ENCODE data around the gene MATN4. TPM values are rescaled to one million over a fixed set of nuclear protein-coding genes. Genes with fewer than 3 reads are reported as not detected.

The MATN4 gene
- total and polyA plus RNA-seq, 12 donors, result 0.06 to 0.28 (median 0.24) TPM; not detected in 9

GRCh38 chr20:45268531-45268930 is 39.6 kb downstream of the MATN4 start:
- no peaks in the 10 kb centered on the region for H3K9me3 ChIP-seq
- no peaks in the 10 kb centered on the region for H3K4me1 ChIP-seq
- WGBS, 2 donors, result 76 to 79% methylated on average over 3 of the region's 3 CpGs
- peaks cover 0 to 34% (median 18%) of the 10 kb centered on the region in 7 donors for H3K27me3 ChIP-seq
- intact Hi-C loops (cut with DNase I), result no loop called here
- ATAC-seq (no peak), DNase-seq (no peak)
- no peak overlapping the region for H3K4me3 ChIP-seq
- no peak for TF ChIP-seq CTCF (IDR thresholded peaks at IDR 0.05)
- no peak overlapping the region for H3K27ac ChIP-seq
- no peaks in the 10 kb centered on the region for H3K36me3 ChIP-seq

GRCh38 chr20:45266977-45267376 is 41.1 kb downstream of the MATN4 start:
- TF ChIP-seq CTCF (IDR thresholded peaks at IDR 0.05), result no peak
- DNase-seq (no peak), ATAC-seq (no peak)
- Histone ChIP-seq H3K4me1 (no peaks in the 10 kb centered on the region), H3K9me3 (no peaks in the 10 kb centered on the region), H3K27ac (no peak overlapping the region), H3K36me3 (no peaks in the 10 kb centered on the region), H3K4me3 (no peak overlapping the region), H3K27me3 (peaks cover 0 to 31% (median 17%) of the 10 kb centered on the region in 7 donors)
- intact Hi-C loops (cut with DNase I), result no loop called here

- DNase-seq (no peak), ATAC-seq (no peak)
- Histone ChIP-seq H3K27ac (no peak overlapping the region), H3K27me3 (peaks cover 0 to 30% (median 8%) of the 10 kb centered on the region in 7 donors), H3K4me3 (no peak overlapping the region), H3K9me3 (no peaks in the 10 kb centered on the region), H3K36me3 (no peaks in the 10 kb centered on the region), H3K4me1 (no peaks in the 10 kb centered on the region)
- no peak for TF ChIP-seq CTCF (IDR thresholded peaks at IDR 0.05)
- intact Hi-C loops (cut with DNase I), result no loop called here
- 74 to 84% methylated on average over 3 of the region's 3 CpGs for WGBS, 2 donors
Measured at GRCh38 chr20:45263556-45264266, 44.4 kb downstream of the MATN4 start.

GRCh38 chr20:45258664-45259063 is 49.4 kb downstream of the MATN4 start:
- 40 to 51% methylated on average over 2 of the region's 2 CpGs for WGBS, 2 donors
- ATAC-seq (no peak), DNase-seq (no peak)
- Histone ChIP-seq H3K9me3 (no peaks in the 10 kb centered on the region), H3K4me3 (no peak overlapping the region), H3K27ac (no peak overlapping the region), H3K4me1 (peaks cover 0 to 19% (median 0%) of the 10 kb centered on the region in 9 donors), H3K36me3 (no peaks in the 10 kb centered on the region), H3K27me3 (peaks cover 0 to 42% (median 8%) of the 10 kb centered on the region in 7 donors)
- intact Hi-C loops (cut with DNase I), result no loop called here
- no peak for TF ChIP-seq CTCF (IDR thresholded peaks at IDR 0.05)
